ENCODE results near the gene ZCCHC3. TPM values are rescaled to one million over a fixed set of nuclear protein-coding genes. Genes with fewer than 3 reads are reported as not detected.

Gene ZCCHC3
- total RNA-seq, 1 donor from 2014 or later, result 15.7 TPM

DNA sequence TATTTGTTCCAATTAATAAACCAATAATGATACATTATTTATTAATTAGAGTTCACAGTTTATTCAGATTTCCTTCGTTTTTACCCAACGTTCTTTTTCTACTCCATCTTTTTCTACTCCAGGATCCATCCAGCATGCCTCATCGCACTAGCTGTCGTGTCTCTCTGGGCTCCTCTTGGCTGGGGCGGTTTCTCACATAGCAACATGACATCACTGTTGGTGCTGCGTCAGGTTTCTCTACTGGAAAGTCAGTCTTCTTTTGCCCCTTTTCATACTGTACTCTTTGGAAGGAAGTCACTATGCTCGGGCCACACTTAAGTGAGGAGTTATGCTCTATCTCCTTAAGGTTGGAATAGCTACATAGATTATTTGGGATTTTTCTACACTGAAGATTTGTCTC lies 14.2 kb downstream of the ZCCHC3 start:
- TF ChIP-seq, protein P1, sequence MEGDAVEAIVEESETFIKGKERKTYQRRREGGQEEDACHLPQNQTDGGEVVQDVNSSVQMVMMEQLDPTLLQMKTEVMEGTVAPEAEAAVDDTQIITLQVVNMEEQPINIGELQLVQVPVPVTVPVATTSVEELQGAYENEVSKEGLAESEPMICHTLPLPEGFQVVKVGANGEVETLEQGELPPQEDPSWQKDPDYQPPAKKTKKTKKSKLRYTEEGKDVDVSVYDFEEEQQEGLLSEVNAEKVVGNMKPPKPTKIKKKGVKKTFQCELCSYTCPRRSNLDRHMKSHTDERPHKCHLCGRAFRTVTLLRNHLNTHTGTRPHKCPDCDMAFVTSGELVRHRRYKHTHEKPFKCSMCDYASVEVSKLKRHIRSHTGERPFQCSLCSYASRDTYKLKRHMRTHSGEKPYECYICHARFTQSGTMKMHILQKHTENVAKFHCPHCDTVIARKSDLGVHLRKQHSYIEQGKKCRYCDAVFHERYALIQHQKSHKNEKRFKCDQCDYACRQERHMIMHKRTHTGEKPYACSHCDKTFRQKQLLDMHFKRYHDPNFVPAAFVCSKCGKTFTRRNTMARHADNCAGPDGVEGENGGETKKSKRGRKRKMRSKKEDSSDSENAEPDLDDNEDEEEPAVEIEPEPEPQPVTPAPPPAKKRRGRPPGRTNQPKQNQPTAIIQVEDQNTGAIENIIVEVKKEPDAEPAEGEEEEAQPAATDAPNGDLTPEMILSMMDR (IDR thresholded peaks at IDR 0.05), result no peak
- Histone ChIP-seq H3K36me3 (no peaks in the 10 kb centered on the region), H3K27me3 (no peaks in the 10 kb centered on the region), H3K4me3 (no peak overlapping the region), H3K9me3 (no peaks in the 10 kb centered on the region), H3K4me1 (peaks cover 21% of the 10 kb centered on the region), H3K27ac (no peak overlapping the region)
- ATAC-seq (no peak), DNase-seq (no peak)
- intact Hi-C loops (cut with DNase I), result no loop called here

DNA sequence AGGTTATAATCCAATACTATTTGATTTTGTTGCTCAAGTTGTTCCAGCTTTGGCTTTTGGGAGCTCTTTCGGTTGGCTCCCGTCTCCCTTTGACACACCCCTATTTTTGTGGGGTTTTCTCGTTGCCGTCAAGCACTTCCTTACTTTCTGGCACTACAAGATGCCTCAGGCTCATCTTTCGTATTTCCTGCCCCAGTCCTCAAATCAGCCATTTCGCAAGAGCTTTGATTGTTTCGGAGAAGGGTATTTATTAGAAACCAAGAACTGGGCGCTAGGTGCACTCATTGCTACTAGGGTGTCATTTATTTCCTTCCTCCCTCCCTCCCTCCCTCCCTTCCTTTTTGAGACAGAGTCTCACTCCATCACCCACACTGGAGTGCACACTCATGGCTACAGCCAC lies 14.7 kb downstream of the ZCCHC3 start:
- Histone ChIP-seq H3K36me3 (no peaks in the 10 kb centered on the region), H3K9me3 (no peaks in the 10 kb centered on the region), H3K4me3 (no peak overlapping the region), H3K27ac (no peak overlapping the region), H3K4me1 (peaks cover 21% of the 10 kb centered on the region), H3K27me3 (no peaks in the 10 kb centered on the region)
- intact Hi-C loops (cut with DNase I), result no loop called here
- DNase-seq (no peak), ATAC-seq (no peak)
- TF ChIP-seq, protein P1 (IDR thresholded peaks at IDR 0.05), result no peak

DNA sequence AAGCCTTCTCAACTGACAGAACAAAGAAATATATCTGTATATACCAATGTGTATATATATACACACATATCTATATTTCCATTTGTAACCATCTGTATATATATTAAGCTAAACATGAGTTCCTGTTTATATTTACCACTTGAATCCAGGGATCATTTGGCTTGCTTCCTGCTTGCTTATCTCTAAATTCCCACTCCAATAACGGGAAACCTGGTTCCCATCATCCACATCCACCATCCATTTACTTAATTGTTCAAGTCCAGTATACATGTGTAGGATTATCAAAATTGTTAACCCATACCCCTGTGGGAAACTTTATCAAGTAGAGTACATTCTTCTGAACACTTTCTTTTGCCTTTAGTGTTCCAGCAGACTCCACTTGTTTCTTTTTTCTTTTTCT lies 15.5 kb downstream of the ZCCHC3 start:
- DNase-seq (no peak), ATAC-seq (no peak)
- no peaks in the 10 kb centered on the region for H3K36me3 ChIP-seq
- no peak overlapping the region for H3K27ac ChIP-seq
- TF ChIP-seq, protein P1 (IDR thresholded peaks at IDR 0.05), result no peak
- no peaks in the 10 kb centered on the region for H3K27me3 ChIP-seq
- H3K4me1 ChIP-seq, result peaks cover 21% of the 10 kb centered on the region
- H3K4me3 ChIP-seq, result no peak overlapping the region
- no peaks in the 10 kb centered on the region for H3K9me3 ChIP-seq
- intact Hi-C loops (cut with DNase I), result no loop called here

DNA sequence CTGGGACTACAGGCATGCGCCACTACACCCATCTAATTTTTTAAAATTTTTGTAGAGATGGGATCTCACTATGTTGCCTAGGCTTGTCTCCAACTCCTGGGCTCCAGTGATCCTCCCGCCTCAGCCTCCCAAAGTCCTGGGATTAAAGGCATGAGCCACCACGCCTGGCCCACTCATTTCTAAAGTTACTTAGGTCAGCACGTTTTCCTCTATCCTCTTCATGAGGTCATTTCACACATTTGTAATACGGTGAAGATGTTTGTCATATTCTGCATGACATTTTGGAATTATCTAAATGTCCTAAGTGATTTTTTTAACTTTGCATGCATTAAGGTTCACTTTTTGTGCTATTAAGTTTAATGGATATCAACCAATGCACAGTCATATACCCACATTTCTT lies 16.0 kb downstream of the ZCCHC3 start:
- TF ChIP-seq, protein P1 (IDR thresholded peaks at IDR 0.05), result no peak
- DNase-seq (no peak), ATAC-seq (no peak)
- H3K4me3 ChIP-seq, result no peak overlapping the region
- no peaks in the 10 kb centered on the region for H3K27me3 ChIP-seq
- H3K4me1 ChIP-seq, result peaks cover 20% of the 10 kb centered on the region
- no peaks in the 10 kb centered on the region for H3K36me3 ChIP-seq
- intact Hi-C loops (cut with DNase I), result no loop called here
- H3K9me3 ChIP-seq, result no peaks in the 10 kb centered on the region
- no peak overlapping the region for H3K27ac ChIP-seq

DNA sequence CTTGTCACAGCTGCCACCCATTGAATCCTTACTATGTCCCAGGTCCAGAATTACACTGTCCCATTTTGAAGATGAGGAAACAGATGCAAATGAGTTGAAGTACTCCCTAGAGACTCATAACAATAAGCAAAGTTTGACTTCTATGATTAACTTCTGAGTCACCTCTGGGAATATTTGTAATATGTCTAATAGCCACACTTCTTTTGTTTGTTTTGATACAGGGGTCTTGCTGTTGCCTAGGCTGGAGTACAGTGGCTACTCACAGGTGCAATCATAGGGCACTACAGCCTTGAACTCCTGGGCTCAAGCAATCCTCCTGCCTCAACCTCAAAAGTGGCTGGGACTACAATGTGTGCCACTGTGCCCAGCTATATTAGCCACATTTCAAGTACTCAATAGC lies 16.6 kb downstream of the ZCCHC3 start:
- no peak for DNase-seq
- H3K4me3 ChIP-seq, result no peak overlapping the region
- H3K27me3 ChIP-seq, result no peaks in the 10 kb centered on the region
- intact Hi-C loops (cut with DNase I), result no loop called here
- no peak overlapping the region for H3K27ac ChIP-seq
- TF ChIP-seq, protein P1 (IDR thresholded peaks at IDR 0.05), result no peak
- ATAC-seq, result no peak
- no peaks in the 10 kb centered on the region for H3K9me3 ChIP-seq
- H3K4me1 ChIP-seq, result peaks cover 14% of the 10 kb centered on the region
- no peaks in the 10 kb centered on the region for H3K36me3 ChIP-seq
